HG02610 (cell line): ENCODE measurements around the gene NACAD.

ENCODE experiments used
- ATAC-seq: cut with Tn5 transposase; IDR thresholded peaks from one replicate; pipeline ENCODE4 v1.9.1; 2021; ENCODE audit warnings: mild to moderate bottlenecking, moderate library complexity; ENCODE audit not compliant: unreplicated experiment

NACAD gene

GRCh38 chr7:45098983-45099839 is 10.4 kb upstream of the NACAD start:
- ATAC-seq, result no peak

GRCh38 chr7:45092931-45093235 is 4.1 kb upstream of the NACAD start:
- ATAC-seq, result no peak

GRCh38 chr7:45092100-45092930 is 3.5 kb upstream of the NACAD start:
- no peak for ATAC-seq

- ATAC-seq, result no peak
Measured at GRCh38 chr7:45089341-45089891, 647 bp upstream of the NACAD start.

- ATAC-seq, result no peak
Measured at GRCh38 chr7:45088146-45088701, 545 bp downstream of the NACAD start.

- no peak for ATAC-seq
Measured at GRCh38 chr7:45087301-45088145, 1.2 kb downstream of the NACAD start.

GRCh38 chr7:45086331-45087065 is 2.3 kb downstream of the NACAD start:
- no peak for ATAC-seq

GRCh38 chr7:45085619-45086200 is 3.1 kb downstream of the NACAD start:
- no peak for ATAC-seq

GRCh38 chr7:45084901-45085618 is 3.7 kb downstream of the NACAD start:
- ATAC-seq, result no peak

- ATAC-seq, result no peak
Measured at GRCh38 chr7:45084336-45084735, 4.4 kb downstream of the NACAD start.

- ATAC-seq, result no peak
Measured at GRCh38 chr7:45082831-45083331, 5.9 kb downstream of the NACAD start.

- no peak for ATAC-seq
Measured at GRCh38 chr7:45082031-45082830, 6.5 kb downstream of the NACAD start.

- ATAC-seq, result no peak
Measured at GRCh38 chr7:45081670-45081974, 7.1 kb downstream of the NACAD start.

- no peak for ATAC-seq
Measured at GRCh38 chr7:45080958-45081669, 7.7 kb downstream of the NACAD start.

GRCh38 chr7:45080265-45080957 is 8.4 kb downstream of the NACAD start:
- ATAC-seq, result no peak

- ATAC-seq, result no peak
Measured at GRCh38 chr7:45078125-45078681, 10.6 kb downstream of the NACAD start.

- no peak for ATAC-seq
Measured at GRCh38 chr7:45077579-45077978, 11.2 kb downstream of the NACAD start.
